H9 (cell line): Measurements from ENCODE around the gene GARIN1A. TPM values are rescaled to one million over a fixed set of nuclear protein-coding genes. Genes with fewer than 3 reads are reported as not detected.
"Not testable (repeated sequence)": the region's sequence is repeated elsewhere in the genome, so short reads cannot be mapped to it uniquely, and the experiment has no call there.

Experiments
- DNase-seq: peaks from one replicate; pipeline ENCODE4 v3.0.0-alpha.2; 2017
- H2AFZ ChIP-seq: one replicate; pipeline ENCODE4 v1.6.1; 2013; ENCODE audit warnings: mild to moderate bottlenecking, low read length, control low read depth, moderate library complexity
- H2AK5ac ChIP-seq: 2 replicates; pipeline ENCODE4 v1.6.1; 2013; ENCODE audit warnings: low read length, control low read depth, mixed read lengths; ENCODE audit not compliant: insufficient read length
- H2BK120ac ChIP-seq: one replicate; pipeline ENCODE4 v1.6.1; 2013; ENCODE audit warnings: low read depth, mild to moderate bottlenecking, low read length, control low read depth, inconsistent platforms; ENCODE audit not compliant: poor library complexity, severe bottlenecking
- H2BK12ac ChIP-seq: 2 replicates; pipeline ENCODE4 v1.6.1; 2013; ENCODE audit warnings: low read length, control low read depth, mixed read lengths, low read depth; ENCODE audit not compliant: insufficient read length
- H2BK15ac ChIP-seq: 2 replicates; pipeline ENCODE4 v1.6.1; 2013; ENCODE audit warnings: low read depth, low read length, control low read depth
- H2BK20ac ChIP-seq: one replicate; pipeline ENCODE4 v1.6.1; 2013; ENCODE audit warnings: low read depth, mild to moderate bottlenecking, low read length, control low read depth, inconsistent platforms; ENCODE audit not compliant: poor library complexity, severe bottlenecking
- H2BK5ac ChIP-seq: 2 replicates; pipeline ENCODE4 v1.6.1; 2013; ENCODE audit warnings: low read length, control low read depth, mixed read lengths; ENCODE audit not compliant: insufficient read length
- H3K14ac ChIP-seq: 2 replicates; pipeline ENCODE4 v1.6.1; 2013; ENCODE audit warnings: low read length, control low read depth; ENCODE audit not compliant: insufficient read depth
- H3K18ac ChIP-seq: 2 replicates; pipeline ENCODE4 v1.6.1; 2013; ENCODE audit warnings: low read depth, mild to moderate bottlenecking, mixed read lengths, low read length, control low read depth; ENCODE audit not compliant: insufficient read length
- H3K23ac ChIP-seq: 2 replicates; pipeline ENCODE4 v1.6.1; 2013; ENCODE audit warnings: low read length, control low read depth, mixed read lengths, low read depth; ENCODE audit not compliant: insufficient read length
- H3K23me2 ChIP-seq: 2 replicates; pipeline ENCODE4 v1.6.1; 2013; ENCODE audit warnings: low read depth, mild to moderate bottlenecking, mixed read lengths, low read length, control low read depth; ENCODE audit not compliant: insufficient read length, poor library complexity, severe bottlenecking
- H3K27ac ChIP-seq: 2 replicates; pipeline ENCODE4 v1.5.1; 2013; ENCODE audit warnings: low read length, control low read depth, mixed read lengths, low read depth; ENCODE audit not compliant: insufficient read length
- H3K27me3 ChIP-seq: 2 replicates; pipeline ENCODE4 v1.6.1; 2013; ENCODE audit warnings: low read length, control low read depth, inconsistent platforms; ENCODE audit not compliant: insufficient read depth
- H3K4ac ChIP-seq: 2 replicates; pipeline ENCODE4 v1.6.1; 2013; ENCODE audit warnings: low read depth, mild to moderate bottlenecking, control low read depth, inconsistent platforms, low read length, moderate library complexity
- H3K4me1 ChIP-seq: 2 replicates; pipeline ENCODE4 v1.6.1; 2013; ENCODE audit warnings: low read length, control low read depth, inconsistent platforms; ENCODE audit not compliant: insufficient read depth
- H3K4me2 ChIP-seq: 2 replicates; pipeline ENCODE4 v1.6.1; 2013; ENCODE audit warnings: low read length, control low read depth, mixed read lengths; ENCODE audit not compliant: insufficient read length, insufficient read depth
- H3K56ac ChIP-seq: 2 replicates; pipeline ENCODE4 v1.6.1; 2013; ENCODE audit warnings: low read depth, mild to moderate bottlenecking, mixed read lengths, low read length, control low read depth; ENCODE audit not compliant: insufficient read length
- H3K79me1 ChIP-seq: 2 replicates; pipeline ENCODE4 v1.6.1; 2013; ENCODE audit warnings: low read depth, mild to moderate bottlenecking, moderate library complexity, low read length, control low read depth, inconsistent platforms; ENCODE audit not compliant: insufficient read depth, poor library complexity, severe bottlenecking
- H3K79me2 ChIP-seq: 2 replicates; pipeline ENCODE4 v1.6.1; 2013; ENCODE audit warnings: low read length, control low read depth, inconsistent platforms; ENCODE audit not compliant: insufficient read depth
- H3K9ac ChIP-seq: 2 replicates; pipeline ENCODE4 v1.6.1; 2013; ENCODE audit warnings: low read length, control low read depth, mixed read lengths; ENCODE audit not compliant: insufficient read length; ENCODE audit errors: extremely low read depth
- H3K9me3 ChIP-seq: one replicate; pipeline ENCODE4 v1.6.1; 2013; ENCODE audit warnings: low read depth, low read length, inconsistent platforms; ENCODE audit not compliant: control insufficient read depth
- H3T11ph ChIP-seq: one replicate; pipeline ENCODE4 v1.6.1; 2013; ENCODE audit warnings: mild to moderate bottlenecking, low read length, control low read depth, inconsistent platforms
- H4K20me1 ChIP-seq: one replicate; pipeline ENCODE4 v1.6.1; 2013; ENCODE audit not compliant: control insufficient read depth, insufficient read length, insufficient read depth
- H4K5ac ChIP-seq: 2 replicates; pipeline ENCODE4 v1.6.1; 2013; ENCODE audit warnings: low read depth, mild to moderate bottlenecking, mixed read lengths, low read length, control low read depth; ENCODE audit not compliant: insufficient read length
- H4K8ac ChIP-seq: replicated peaks from 2 replicates; pipeline ENCODE4 v1.6.1; 2013; ENCODE audit warnings: low read length, control low read depth, mixed read lengths, low read depth; ENCODE audit not compliant: insufficient read length
- H4K91ac ChIP-seq: 2 replicates; pipeline ENCODE4 v1.6.1; 2013; ENCODE audit warnings: low read depth, mild to moderate bottlenecking, moderate library complexity, mixed read lengths, low read length, control low read depth; ENCODE audit not compliant: insufficient read length
- H3K27ac Mint-ChIP-seq, 3 experiments: 2 replicates in 2 of 3; 3 replicates in 1 of 3; pipeline ENCODE4 v1.8.0; 2020 to 2021; ENCODE audit warnings: mixed read lengths in 3 of 3, mild to moderate bottlenecking in 1 of 3, moderate library complexity in 1 of 3
- H3K27me3 Mint-ChIP-seq: 2 replicates; pipeline ENCODE4 v1.8.0; 2021; ENCODE audit warnings: low read depth, mild to moderate bottlenecking, moderate library complexity, mixed read lengths
- H3K36me3 Mint-ChIP-seq, 3 experiments: 2 replicates in 2 of 3; 3 replicates in 1 of 3; pipeline ENCODE4 v1.8.0; 2020 to 2021; ENCODE audit warnings: low read depth in 3 of 3, mixed read lengths in 3 of 3; ENCODE audit not compliant: insufficient read depth in 1 of 3
- H3K4me1 Mint-ChIP-seq, 2 experiments: 2 replicates each; pipeline ENCODE4 v1.8.0; 2020; ENCODE audit warnings: mixed read lengths in 2 of 2
- H3K4me3 Mint-ChIP-seq, 2 experiments: 2 replicates in 1 of 2; 3 replicates in 1 of 2; pipeline ENCODE4 v1.8.0; 2020 to 2021; ENCODE audit warnings: mild to moderate bottlenecking in 2 of 2, mixed read lengths in 2 of 2, moderate library complexity in 1 of 2
- H3K9me3 Mint-ChIP-seq, 2 experiments: 2 replicates in 1 of 2; 3 replicates in 1 of 2; pipeline ENCODE4 v1.8.0; 2020; ENCODE audit warnings: mild to moderate bottlenecking in 2 of 2, mixed read lengths in 2 of 2, moderate library complexity in 1 of 2
- WGBS: extraction: QIAGEN DNeasy Blood & Tissue Kit; methylation state at CpG from one replicate; pipeline ENCODE4 v1.1.7; 2013; ENCODE audit warnings: missing lambda C conversion rate, low lambda C conversion rate, mixed read lengths; ENCODE audit not compliant: insufficient read length; ENCODE audit errors: extremely low coverage; 5-methylcytosine and 5-hydroxymethylcytosine counted together
- total RNA-seq: library from RNA; stranded (reverse); gene quantifications from 2 replicates; pipeline ENCODE4 v1.2.1, GENCODE V29; 2021
- TF ChIP-seq, protein P1 (sequence below): fragments of 200-600 bp; sonication (generic); conservative IDR thresholded peaks from 3 replicates; pipeline ENCODE4 v1.8.0; 2021; ENCODE audit warnings: antibody characterized with exemption, mild to moderate bottlenecking

GARIN1A gene
- total RNA-seq, 1 experiment from 2014 or later = 0.98 TPM

GRCh38 chr7:128688492-128688891 lies 16.4 kb downstream of the GARIN1A start:
- no peak overlapping the region for H3K56ac ChIP-seq
- no peak overlapping the region for H3K4ac ChIP-seq
- H3K79me1 ChIP-seq = no peaks in the 10 kb centered on the region
- no peak overlapping the region for H2AK5ac ChIP-seq
- no peak overlapping the region for H4K5ac ChIP-seq
- no peak for DNase-seq
- no peak overlapping the region for H3K27ac ChIP-seq
- no peak overlapping the region for H2AFZ ChIP-seq
- no peak overlapping the region for H3K4me2 ChIP-seq
- H2BK12ac ChIP-seq = no peak overlapping the region
- no peak overlapping the region for H2BK5ac ChIP-seq
- peaks cover 0 to 2% (median 0%) of the 10 kb centered on the region in 3 experiments; a peak in 3 of 7 replicates for H3K36me3 Mint-ChIP-seq
- no peak overlapping the region for H3K9ac ChIP-seq
- no peaks in the 10 kb centered on the region for H3K4me1 ChIP-seq
- TF ChIP-seq, protein P1, sequence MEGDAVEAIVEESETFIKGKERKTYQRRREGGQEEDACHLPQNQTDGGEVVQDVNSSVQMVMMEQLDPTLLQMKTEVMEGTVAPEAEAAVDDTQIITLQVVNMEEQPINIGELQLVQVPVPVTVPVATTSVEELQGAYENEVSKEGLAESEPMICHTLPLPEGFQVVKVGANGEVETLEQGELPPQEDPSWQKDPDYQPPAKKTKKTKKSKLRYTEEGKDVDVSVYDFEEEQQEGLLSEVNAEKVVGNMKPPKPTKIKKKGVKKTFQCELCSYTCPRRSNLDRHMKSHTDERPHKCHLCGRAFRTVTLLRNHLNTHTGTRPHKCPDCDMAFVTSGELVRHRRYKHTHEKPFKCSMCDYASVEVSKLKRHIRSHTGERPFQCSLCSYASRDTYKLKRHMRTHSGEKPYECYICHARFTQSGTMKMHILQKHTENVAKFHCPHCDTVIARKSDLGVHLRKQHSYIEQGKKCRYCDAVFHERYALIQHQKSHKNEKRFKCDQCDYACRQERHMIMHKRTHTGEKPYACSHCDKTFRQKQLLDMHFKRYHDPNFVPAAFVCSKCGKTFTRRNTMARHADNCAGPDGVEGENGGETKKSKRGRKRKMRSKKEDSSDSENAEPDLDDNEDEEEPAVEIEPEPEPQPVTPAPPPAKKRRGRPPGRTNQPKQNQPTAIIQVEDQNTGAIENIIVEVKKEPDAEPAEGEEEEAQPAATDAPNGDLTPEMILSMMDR = no peak
- no peaks in the 10 kb centered on the region for H3K79me2 ChIP-seq
- H3K27ac Mint-ChIP-seq = no peak overlapping the region
- no peak overlapping the region for H2BK120ac ChIP-seq
- no peak overlapping the region for H3K18ac ChIP-seq
- peaks cover 9 to 11% of the 10 kb centered on the region in 2 experiments for H3K4me1 Mint-ChIP-seq
- H4K91ac ChIP-seq = no peak overlapping the region
- no peaks in the 10 kb centered on the region for H3K9me3 ChIP-seq
- H3K4me3 Mint-ChIP-seq = no peak overlapping the region
- H3K23me2 ChIP-seq = no peaks in the 10 kb centered on the region
- H3K9me3 Mint-ChIP-seq = peaks cover 8 to 11% of the 10 kb centered on the region in 2 experiments; a peak in 4 of 5 replicates
- no peak overlapping the region for H2BK20ac ChIP-seq
- H3K27me3 ChIP-seq = no peaks in the 10 kb centered on the region
- no peak overlapping the region for H2BK15ac ChIP-seq
- H4K20me1 ChIP-seq = no peaks in the 10 kb centered on the region
- peaks cover 7% of the 10 kb centered on the region for H3K27me3 Mint-ChIP-seq
- no peak overlapping the region for H3T11ph ChIP-seq
- no peak overlapping the region for H3K14ac ChIP-seq
- no peak overlapping the region for H3K23ac ChIP-seq
- no CpG with 5 or more reads among the region's 5 CpGs for WGBS
- H4K8ac ChIP-seq = no peak overlapping the region

DNA sequence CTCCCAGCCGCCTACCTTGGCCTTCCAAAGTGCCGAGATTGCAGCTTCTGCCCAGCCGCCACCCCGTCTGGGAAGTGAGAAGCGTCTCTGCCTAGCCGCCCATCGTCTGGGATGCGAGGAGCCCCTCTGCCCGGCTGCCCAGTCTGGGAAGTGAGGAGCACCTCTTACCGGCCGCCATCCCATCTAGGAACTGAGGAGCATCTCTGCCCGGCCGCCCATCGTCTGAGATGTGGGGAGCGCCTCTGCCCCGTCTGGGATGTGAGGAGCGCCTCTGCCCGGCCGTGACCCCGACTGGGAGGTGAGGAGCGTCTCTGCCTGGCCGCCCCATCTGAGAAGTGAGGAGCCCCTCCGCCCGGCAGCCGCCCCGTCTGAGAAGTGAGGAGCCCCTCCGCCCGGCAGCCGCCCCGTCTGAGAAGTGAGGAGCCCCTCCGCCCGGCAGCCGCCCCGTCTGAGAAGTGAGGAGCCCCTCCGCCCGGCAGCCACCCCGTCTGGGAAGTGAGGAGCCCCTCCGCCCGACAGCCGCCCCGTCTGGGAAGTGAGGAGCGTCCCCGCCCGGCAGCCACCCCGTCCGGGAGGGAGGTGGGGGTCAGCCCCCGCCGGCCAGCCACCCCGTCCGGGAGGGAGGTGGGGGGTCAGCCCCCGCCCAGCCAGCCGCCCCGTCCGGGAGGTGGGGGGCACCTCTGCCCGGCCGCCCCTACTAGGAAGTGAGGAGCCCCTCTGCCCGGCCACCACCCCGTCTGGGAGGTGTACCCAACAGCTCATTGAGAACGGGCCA lies 17.3 kb downstream of the GARIN1A start:
- H3K79me2 ChIP-seq, H3K14ac ChIP-seq, H3K4me1 ChIP-seq, H3K9me3 ChIP-seq, H3K27me3 Mint-ChIP-seq, H2BK20ac ChIP-seq, DNase-seq, H2BK12ac ChIP-seq, H2BK15ac ChIP-seq, H3K23ac ChIP-seq, H3K27ac Mint-ChIP-seq, H3K56ac ChIP-seq, H3K27me3 ChIP-seq, H2BK120ac ChIP-seq, H4K20me1 ChIP-seq, H3K4me1 Mint-ChIP-seq, H4K5ac ChIP-seq, H2AK5ac ChIP-seq, H3K4me2 ChIP-seq, H3K4me3 Mint-ChIP-seq, H4K8ac ChIP-seq, H3K36me3 Mint-ChIP-seq, H2AFZ ChIP-seq, H3K27ac ChIP-seq, H2BK5ac ChIP-seq, H3K79me1 ChIP-seq, H4K91ac ChIP-seq, H3K23me2 ChIP-seq, H3K18ac ChIP-seq, H3T11ph ChIP-seq, H3K9ac ChIP-seq, H3K4ac ChIP-seq: not testable (repeated sequence)
- H3K9me3 Mint-ChIP-seq = peaks cover 8 to 11% of the 10 kb centered on the region in 2 experiments; a peak in 4 of 5 replicates
- WGBS = no CpG with 5 or more reads among the region's 59 CpGs
